Gastroesophageal sphincter (tissue), 3 donors: ENCODE data around the gene LPCAT4.

ENCODE experiments used
- CTCF ChIP-seq, 4 experiments: fragments of 200-600 bp in 2 of 4; fragments of 450-650 bp in 2 of 4; sonication (generic) in 1 of 4; IDR thresholded peaks; one replicate each; pipeline ENCODE4 v1.5.1; 2017 to 2019; ENCODE audit warnings: antibody characterized with exemption in 4 of 4, mild to moderate bottlenecking in 2 of 4, moderate library complexity in 2 of 4
- EP300 ChIP-seq: sonication (generic); formaldehyde crosslinking; IDR thresholded peaks from one replicate; pipeline ENCODE4 v1.6.1; 2017; ENCODE audit warnings: antibody characterized with exemption, mild to moderate bottlenecking
- POLR2A ChIP-seq, 2 donors: fragments of 450-650 bp; IDR thresholded peaks; one replicate each; pipeline ENCODE4 v1.6.1; 2017; ENCODE audit warnings: antibody characterized with exemption in 2 of 2, mild to moderate bottlenecking in 2 of 2, moderate library complexity in 1 of 2
- POLR2AphosphoS5 ChIP-seq: sonication (generic); formaldehyde crosslinking; IDR thresholded peaks from one replicate; pipeline ENCODE4 v1.6.1; 2017; ENCODE audit warnings: antibody characterized with exemption

GRCh38 chr15:34349769-34350168, 17.2 kb downstream of the LPCAT4 start:
- no peak for TF ChIP-seq CTCF (IDR thresholded peaks at IDR 0.05)
- no peak for TF ChIP-seq EP300
- no peak for TF ChIP-seq POLR2A (IDR thresholded peaks at IDR 0.05)
- TF ChIP-seq POLR2AphosphoS5: no peak
